HepG2 (cell line): Measurements from ENCODE around the gene GRAMD1B. TPM values are rescaled to one million over a fixed set of nuclear protein-coding genes. Genes with fewer than 3 reads are reported as not detected.

ENCODE experiments used
- ATAC-seq: fragments of 200-7000 bp; cut with Tn5 transposase; 3 replicates; pipeline ENCODE4 v1.9.1; 2020; ENCODE audit warnings: mild to moderate bottlenecking, moderate library complexity
- BruUV-seq: library from RNA; stranded (reverse); fragments of 400-500 nt; replicated peaks from 2 replicates; lab custom pipeline; 2021; lab: Mats Ljungman, UMichigan
- CTCF ChIA-PET: fragments of 300-600 bp; formaldehyde crosslinking; extraction: SDS; loops from one replicate; lab custom pipeline; 2021; ENCODE audit warnings: low total read pairs, inconsistent platforms, low intra/inter-chr PET ratio; lab: Yijun Ruan, JAX
- POLR2A ChIA-PET: fragments of 350-600 bp; sonication (Branson Sonifier 250); formaldehyde crosslinking; loops from one replicate; lab custom pipeline; 2020; ENCODE audit warnings: antibody characterized with exemption, inconsistent platforms; lab: Yijun Ruan, JAX
- DNase-seq: peaks from one replicate; pipeline ENCODE4 v3.0.0-alpha.2; 2015; ENCODE audit warnings: low spot score
- FAIRE-seq: peaks from 3 replicates; lab custom pipeline; 2011; peaks lifted over from hg19 to GRCh38; lab: Jason Lieb, UNC
- H2AFZ ChIP-seq: one replicate; pipeline ENCODE4 v1.6.1; 2011; ENCODE audit warnings: low read length, inconsistent platforms
- H3K27ac ChIP-seq: fragments of 300-600 bp; 3 replicates; pipeline ENCODE4 v1.8.0; 2011; ENCODE audit warnings: mixed run types, mild to moderate bottlenecking, mixed read lengths, low read length, inconsistent platforms; ENCODE audit not compliant: insufficient read depth; ENCODE audit errors: extremely low read length
- H3K27me3 ChIP-seq, 2 experiments: fragments of 200-600 bp in 1 of 2; 2 replicates in 1 of 2; 3 replicates in 1 of 2; pipeline versions ENCODE4 v1.6.0 to v1.8.0; 2011; ENCODE audit warnings: low read length in 2 of 2, mild to moderate bottlenecking in 2 of 2, moderate library complexity in 2 of 2, inconsistent platforms in 1 of 2; ENCODE audit not compliant: insufficient read depth in 2 of 2, control insufficient read depth in 1 of 2
- H3K36me3 ChIP-seq, 2 experiments: fragments of 200-600 bp in 1 of 2; replicated peaks in 1 of 2; 2 replicates in 1 of 2; 3 replicates in 1 of 2; pipeline versions ENCODE4 v1.5.1 to v1.8.0; 2011; ENCODE audit warnings: low read length in 2 of 2, inconsistent platforms in 1 of 2; ENCODE audit not compliant: insufficient read depth in 2 of 2, control insufficient read depth in 1 of 2
- H3K4me1 ChIP-seq: 2 replicates; pipeline ENCODE4 v1.5.1; 2012; ENCODE audit warnings: low read length, inconsistent platforms; ENCODE audit not compliant: insufficient read depth
- H3K4me2 ChIP-seq: 2 replicates; pipeline ENCODE4 v1.6.0; 2011; ENCODE audit warnings: low read depth, low read length, inconsistent platforms
- H3K4me3 ChIP-seq, 3 experiments: fragments of 200-600 bp in 1 of 3; sonication (generic), shearing (Covaris generic) in 1 of 3; replicated peaks in 1 of 3; 2 replicates each; pipeline ENCODE4 v1.5.1; 2011 to 2016; ENCODE audit warnings: low read length in 3 of 3, inconsistent platforms in 2 of 3, low read depth in 2 of 3, mild to moderate bottlenecking in 2 of 3, control low read depth in 1 of 3, mixed read lengths in 1 of 3; ENCODE audit not compliant: insufficient read depth in 1 of 3
- H3K79me2 ChIP-seq: one replicate; pipeline ENCODE4 v1.6.1; 2011; ENCODE audit warnings: low read length, inconsistent platforms; ENCODE audit not compliant: insufficient read depth
- H3K9ac ChIP-seq: 2 replicates; pipeline ENCODE4 v1.6.0; 2011; ENCODE audit warnings: mild to moderate bottlenecking, low read depth, low read length, inconsistent platforms; ENCODE audit not compliant: insufficient read depth
- H3K9me3 ChIP-seq: 2 replicates; pipeline ENCODE4 v1.5.1; 2012; ENCODE audit warnings: mild to moderate bottlenecking, low read length
- H4K20me1 ChIP-seq: 2 replicates; pipeline ENCODE4 v1.6.0; 2011; ENCODE audit warnings: inconsistent platforms, mild to moderate bottlenecking, low read length, moderate library complexity; ENCODE audit not compliant: insufficient read depth
- ATF6 ChIP-seq: sonication (generic); formaldehyde crosslinking; conservative IDR thresholded peaks from 2 replicates; pipeline ENCODE4 v1.4.0; 2020; ENCODE audit warnings: missing genetic modification reagents
- CCDC6 ChIP-seq: sonication (generic); formaldehyde crosslinking; IDR thresholded peaks from 2 replicates; pipeline ENCODE4 v1.8.1; 2022; ENCODE audit warnings: mild to moderate bottlenecking, missing genetic modification reagents, moderate library complexity
- GRHL1 ChIP-seq: sonication (generic); formaldehyde crosslinking; conservative IDR thresholded peaks from 2 replicates; pipeline ENCODE4 v1.8.0; 2022; ENCODE audit warnings: missing genetic modification reagents
- HIVEP1 ChIP-seq: sonication (generic); formaldehyde crosslinking; IDR thresholded peaks from 2 replicates; pipeline ENCODE4 v1.4.0; 2020; ENCODE audit warnings: mild to moderate bottlenecking, missing genetic modification reagents
- HNF4G ChIP-seq, 2 experiments: sonication (generic) in 1 of 2; formaldehyde crosslinking in 1 of 2; IDR thresholded peaks; 2 replicates each; pipeline versions ENCODE4 v1.4.0 to v1.6.1; 2011 to 2020; ENCODE audit warnings: borderline replicate concordance in 2 of 2, low read depth in 2 of 2, mild to moderate bottlenecking in 2 of 2, low read length in 1 of 2, missing genetic modification reagents in 1 of 2, moderate library complexity in 1 of 2
- ISX ChIP-seq: sonication (generic); formaldehyde crosslinking; conservative IDR thresholded peaks from 2 replicates; pipeline ENCODE4 v1.5.0; 2020; ENCODE audit warnings: missing genetic modification reagents
- KDM5A ChIP-seq: fragments of 200-600 bp; sonication (generic); IDR thresholded peaks from 2 replicates; pipeline ENCODE4 v1.7.0; 2018; ENCODE audit warnings: antibody characterized with exemption, mild to moderate bottlenecking, low read length, borderline replicate concordance
- NCOA2 ChIP-seq: sonication (generic); formaldehyde crosslinking; IDR thresholded peaks from 2 replicates; pipeline ENCODE4 v1.8.0; 2022; ENCODE audit warnings: inconsistent platforms
- PBX3 ChIP-seq: sonication (generic); formaldehyde crosslinking; IDR thresholded peaks from 2 replicates; pipeline ENCODE4 v1.8.1; 2023; ENCODE audit warnings: missing genetic modification reagents, inconsistent platforms, borderline replicate concordance
- RFX3 ChIP-seq: IDR thresholded peaks from 2 replicates; pipeline ENCODE4 v1.6.1; 2016; ENCODE audit warnings: missing biosample characterization, missing genetic modification reagents
- RFXANK ChIP-seq: IDR thresholded peaks from 2 replicates; pipeline ENCODE4 v1.6.1; 2016
- SIN3B ChIP-seq: fragments of 150-350 bp; IDR thresholded peaks from 2 replicates; pipeline ENCODE4 v1.6.1; 2014; ENCODE audit warnings: low read length
- SNAI1 ChIP-seq: sonication (generic); formaldehyde crosslinking; IDR thresholded peaks from 2 replicates; pipeline ENCODE4 v1.5.0; 2020; ENCODE audit warnings: mild to moderate bottlenecking, missing genetic modification reagents, borderline replicate concordance
- SP4 ChIP-seq: sonication (generic); formaldehyde crosslinking; IDR thresholded peaks from 2 replicates; pipeline ENCODE4 v1.8.1; 2023; ENCODE audit warnings: mild to moderate bottlenecking, missing genetic modification reagents
- SRY ChIP-seq: sonication (generic); formaldehyde crosslinking; IDR thresholded peaks from 2 replicates; pipeline ENCODE4 v1.8.0; 2022; ENCODE audit warnings: mild to moderate bottlenecking, missing genetic modification reagents
- TOE1 ChIP-seq: sonication (generic); formaldehyde crosslinking; IDR thresholded peaks from 2 replicates; pipeline ENCODE4 v1.4.0; 2020; ENCODE audit warnings: mild to moderate bottlenecking, missing genetic modification reagents
- ZEB1 ChIP-seq: IDR thresholded peaks from 2 replicates; pipeline ENCODE4 v1.6.1; 2012; ENCODE audit warnings: mild to moderate bottlenecking, low read depth, inconsistent platforms; ENCODE audit not compliant: insufficient replicate concordance
- ZMAT5 ChIP-seq: sonication (generic); formaldehyde crosslinking; IDR thresholded peaks from 2 replicates; pipeline ENCODE4 v1.5.0; 2020; ENCODE audit warnings: mild to moderate bottlenecking, low read depth, missing genetic modification reagents, borderline replicate concordance
- ZNF317 ChIP-seq: sonication (generic); formaldehyde crosslinking; IDR thresholded peaks from 2 replicates; pipeline ENCODE4 v1.5.0; 2020; ENCODE audit warnings: mild to moderate bottlenecking, missing genetic modification reagents
- ZNF768 ChIP-seq: sonication (generic); formaldehyde crosslinking; IDR thresholded peaks from 2 replicates; pipeline ENCODE4 v1.4.0; 2020; ENCODE audit warnings: missing genetic modification reagents
- WGBS: methylation state at CpG from one replicate; pipeline ENCODE4 v1.1.6; 2017; ENCODE audit warnings: low lambda C conversion rate; 5-methylcytosine and 5-hydroxymethylcytosine counted together
- in situ Hi-C: cut with HindIII; loops from 2 replicates; pipeline ENCODE4 v1.10.0; 2017; ENCODE audit warnings: low pct_unique_long_range_greater_than_20kb; ENCODE audit not compliant: extremely low pct_ligation_motif_present
- intact Hi-C: fragments of 100-400 bp; cut with micrococcal nuclease; formaldehyde crosslinking; loops from one replicate; pipeline ENCODE4 v1.10.0; 2022; ENCODE audit not compliant: unreplicated experiment
- polyA plus RNA-seq, 8 experiments: library from polyadenylated mRNA; depleted of rRNA in 3 of 8; stranded (reverse) in 7 of 8; unstranded in 1 of 8; fragments of >200 nt; fragmentation: Illumina TruSeq in 4 of 8; extraction: Trizol in 4 of 8; gene quantifications; 2 replicates each; pipeline versions ENCODE4 v1.2.1 to v1.2.3, GENCODE V29; 2011 to 2016; ENCODE audit warnings: low read depth in 4 of 8, missing spikeins in 1 of 8, mixed read lengths in 1 of 8; ENCODE audit not compliant: insufficient read depth in 1 of 8
- total RNA-seq, 5 experiments: library from RNA; depleted of rRNA; stranded (reverse); fragments of >200 nt; fragmentation: Illumina TruSeq; extraction: Trizol; gene quantifications; 2 replicates each; pipeline ENCODE4 v1.2.3, GENCODE V29; 2016; ENCODE audit warnings: low read depth in 1 of 5

The GRAMD1B gene
- total and polyA plus RNA-seq, 2 of the 13 experiments (the other 11 are each of a cell fraction or from before 2014, with no cell fraction given): 0.12 TPM; not detected in 1

GRCh38 chr11:123519055-123519796, 89.2 kb downstream of the GRAMD1B start:
- H2AFZ ChIP-seq: no peak overlapping the region
- H3K9me3 ChIP-seq: no peaks in the 10 kb centered on the region
- in situ Hi-C loops: no loop called here
- intact Hi-C loops: no loop called here
- H3K4me3 ChIP-seq: no peak overlapping the region
- no peaks in the 10 kb centered on the region for H3K36me3 ChIP-seq
- H3K4me1 ChIP-seq: no peaks in the 10 kb centered on the region
- 5% methylated on average over 11 of the region's 11 CpGs for WGBS
- H3K9ac ChIP-seq: no peak overlapping the region
- no TSS peak for BruUV-seq
- H3K27ac ChIP-seq: no peak overlapping the region
- FAIRE-seq (no peak), ATAC-seq (no peak; the same call in 2 of the 3 replicates), DNase-seq (no peak)
- H3K4me2 ChIP-seq: no peak overlapping the region
- CTCF ChIA-PET: no interaction called here
- POLR2A ChIA-PET: no interaction called here
- H4K20me1 ChIP-seq: no peaks in the 10 kb centered on the region
- no peak for TF ChIP-seq KDM5A
- no peak for TF ChIP-seq HNF4G (IDR thresholded peaks at IDR 0.05; ENCODE audit: borderline replicate concordance, low read depth, low read length)
- TF ChIP-seq HNF4G (CRISPR knock-in tag; IDR thresholded peaks at IDR 0.05; ENCODE audit: borderline replicate concordance, low read depth): no peak
- TF ChIP-seq ZEB1: no peak
- TF ChIP-seq ISX (CRISPR knock-in tag): no peak
- no peak for TF ChIP-seq ZNF768 (CRISPR knock-in tag)
- TF ChIP-seq TOE1 (CRISPR knock-in tag): no peak
- TF ChIP-seq ATF6 (CRISPR knock-in tag): no peak
- no peak for TF ChIP-seq HIVEP1 (CRISPR knock-in tag)
- no peak for TF ChIP-seq NCOA2 (CRISPR knock-in tag)
- no peak for TF ChIP-seq ZNF317 (CRISPR knock-in tag)
- TF ChIP-seq RFX3 (CRISPR knock-in tag): no peak
- TF ChIP-seq SRY: no peak
- TF ChIP-seq GRHL1 (CRISPR knock-in tag): no peak
- no peak for TF ChIP-seq PBX3 (CRISPR knock-in tag)
- no peak for TF ChIP-seq SNAI1 (CRISPR knock-in tag)
- no peak for TF ChIP-seq SP4 (CRISPR knock-in tag)
- TF ChIP-seq ZMAT5 (CRISPR knock-in tag): no peak
- TF ChIP-seq SIN3B: no peak
- TF ChIP-seq RFXANK (CRISPR knock-in tag): no peak
- no peak for TF ChIP-seq CCDC6 (CRISPR knock-in tag)
- peaks cover 5 to 30% of the 10 kb centered on the region in 2 experiments; a peak in 4 of 5 replicates for H3K27me3 ChIP-seq
- no peaks in the 10 kb centered on the region for H3K79me2 ChIP-seq
